Neuronal stem cell (in vitro differentiated cells): Measurements from ENCODE around the gene MT1M.
A peak's percentile ranks its signal among the peaks of the same experiment; 100 is the strongest.

Experiments used
- DNase-seq: peaks from one replicate; pipeline ENCODE4 v3.0.0-alpha.2; 2013; ENCODE audit warnings: low spot score
- H2AFZ ChIP-seq: one replicate; pipeline ENCODE4 v1.6.1; 2013; ENCODE audit warnings: mild to moderate bottlenecking, low read length, inconsistent platforms
- H2AK5ac ChIP-seq: 2 replicates; pipeline ENCODE4 v1.6.1; 2013; ENCODE audit warnings: low read depth, mild to moderate bottlenecking, inconsistent platforms, low read length, moderate library complexity, mixed read lengths
- H2BK120ac ChIP-seq: 2 replicates; pipeline ENCODE4 v1.6.1; 2013; ENCODE audit warnings: low read depth, mild to moderate bottlenecking, inconsistent platforms, low read length, moderate library complexity, mixed read lengths
- H2BK12ac ChIP-seq: one replicate; pipeline ENCODE4 v1.6.1; 2013; ENCODE audit warnings: low read length, inconsistent platforms
- H2BK15ac ChIP-seq: 2 replicates; pipeline ENCODE4 v1.6.1; 2013; ENCODE audit warnings: mild to moderate bottlenecking, low read length, inconsistent platforms, mixed read lengths
- H2BK5ac ChIP-seq: one replicate; pipeline ENCODE4 v1.6.1; 2013; ENCODE audit warnings: inconsistent platforms, mild to moderate bottlenecking, low read length, moderate library complexity
- H3K14ac ChIP-seq: one replicate; pipeline ENCODE4 v1.6.1; 2013; ENCODE audit warnings: low read length, inconsistent platforms
- H3K18ac ChIP-seq: 2 replicates; pipeline ENCODE4 v1.6.1; 2013; ENCODE audit warnings: low read length, inconsistent platforms
- H3K23ac ChIP-seq: 2 replicates; pipeline ENCODE4 v1.6.1; 2013; ENCODE audit warnings: low read depth, mild to moderate bottlenecking, mixed read lengths, low read length, inconsistent platforms; ENCODE audit not compliant: poor library complexity
- H3K27ac ChIP-seq: replicated peaks from 3 replicates; pipeline ENCODE4 v1.5.1; 2013; ENCODE audit warnings: low read length, inconsistent platforms
- H3K27me3 ChIP-seq, 3 experiments: 2 replicates each; pipeline ENCODE4 v1.6.1; 2013; ENCODE audit warnings: low read length in 3 of 3, mild to moderate bottlenecking in 2 of 3, inconsistent platforms in 1 of 3, low read depth in 1 of 3, mixed read lengths in 1 of 3, moderate library complexity in 1 of 3; ENCODE audit not compliant: control insufficient read depth in 3 of 3, insufficient read depth in 3 of 3
- H3K36me3 ChIP-seq, 2 donors: replicated peaks in 1 of 2; 2 replicates each; pipeline ENCODE4 v1.6.1; 2013; ENCODE audit warnings: low read length in 2 of 2; ENCODE audit not compliant: control insufficient read depth in 2 of 2, insufficient read depth in 2 of 2
- H3K4ac ChIP-seq: 2 replicates; pipeline ENCODE4 v1.6.1; 2013; ENCODE audit warnings: inconsistent platforms, mild to moderate bottlenecking, low read length, moderate library complexity
- H3K4me1 ChIP-seq, 2 donors: 1 replicate in 1 of 2; 2 replicates in 1 of 2; pipeline ENCODE4 v1.6.1; 2013; ENCODE audit warnings: low read length in 2 of 2, low read depth in 1 of 2; ENCODE audit not compliant: control insufficient read depth in 2 of 2, insufficient read depth in 1 of 2
- H3K4me2 ChIP-seq: one replicate; pipeline ENCODE4 v1.6.1; 2013; ENCODE audit warnings: mild to moderate bottlenecking, low read length, inconsistent platforms; ENCODE audit not compliant: insufficient read depth, poor library complexity, severe bottlenecking
- H3K4me3 ChIP-seq, 2 donors: 2 replicates each; pipeline ENCODE4 v1.5.1; 2013; ENCODE audit warnings: low read length in 2 of 2, mild to moderate bottlenecking in 2 of 2, inconsistent platforms in 1 of 2, moderate library complexity in 1 of 2
- H3K79me1 ChIP-seq: one replicate; pipeline ENCODE4 v1.6.1; 2013; ENCODE audit warnings: low read depth, mild to moderate bottlenecking, inconsistent platforms, low read length, moderate library complexity
- H3K9ac ChIP-seq: one replicate; pipeline ENCODE4 v1.6.1; 2013; ENCODE audit warnings: mild to moderate bottlenecking, low read depth, low read length, inconsistent platforms; ENCODE audit not compliant: poor library complexity
- H3K9me3 ChIP-seq, 2 donors: replicated peaks in 1 of 2; 2 replicates each; pipeline versions ENCODE3 to v1.6.1; 2013; ENCODE audit warnings: low read length in 2 of 2, mild to moderate bottlenecking in 2 of 2, inconsistent platforms in 1 of 2, low read depth in 1 of 2, mixed read lengths in 1 of 2, moderate library complexity in 1 of 2; ENCODE audit not compliant: control insufficient read depth in 2 of 2, insufficient read depth in 1 of 2
- H4K8ac ChIP-seq: one replicate; pipeline ENCODE4 v1.6.1; 2013; ENCODE audit warnings: low read depth, mild to moderate bottlenecking, inconsistent platforms, low read length, moderate library complexity
- H4K91ac ChIP-seq: one replicate; pipeline ENCODE4 v1.6.1; 2013; ENCODE audit warnings: low read length, low read depth, mild to moderate bottlenecking, inconsistent platforms; ENCODE audit not compliant: poor library complexity
- WGBS, 2 donors: extraction: QIAGEN DNeasy Blood & Tissue Kit; methylation state at CpG; one replicate each; pipeline ENCODE4 v1.1.7; 2013; ENCODE audit warnings: missing lambda C conversion rate in 2 of 2, mixed read lengths in 1 of 2; ENCODE audit not compliant: insufficient read length in 2 of 2, insufficient replicate concordance in 1 of 2; ENCODE audit errors: extremely low coverage in 2 of 2; 5-methylcytosine and 5-hydroxymethylcytosine counted together

MT1M gene

GRCh38 chr16:56647641-56648431 is 15.4 kb downstream of the MT1M start:
- H3K27ac ChIP-seq: no peak overlapping the region

GRCh38 chr16:56649271-56649670 is 16.8 kb downstream of the MT1M start:
- H3K14ac ChIP-seq: no peak overlapping the region
- no peak overlapping the region for H3K4me3 ChIP-seq
- no peak overlapping the region for H3K4ac ChIP-seq
- WGBS, 2 donors: no CpG with 5 or more reads among the region's 2 CpGs
- no peaks in the 10 kb centered on the region for H3K79me1 ChIP-seq
- no peak overlapping the region for H3K18ac ChIP-seq
- H2AFZ ChIP-seq: no peak overlapping the region
- H3K9ac ChIP-seq: no peak overlapping the region
- H4K8ac ChIP-seq: no peak overlapping the region
- H3K4me1 ChIP-seq: no peaks in the 10 kb centered on the region
- no peaks in the 10 kb centered on the region for H3K9me3 ChIP-seq
- no peak overlapping the region for H2AK5ac ChIP-seq
- H4K91ac ChIP-seq: no peak overlapping the region
- H2BK15ac ChIP-seq: no peak overlapping the region
- DNase-seq: no peak
- no peak overlapping the region for H2BK5ac ChIP-seq
- no peak overlapping the region for H3K4me2 ChIP-seq
- no peak overlapping the region for H2BK120ac ChIP-seq
- H3K27ac ChIP-seq: no peak overlapping the region
- H3K27me3 ChIP-seq: peaks cover 8 to 96% (median 68%) of the 10 kb centered on the region in 3 experiments
- no peak overlapping the region for H2BK12ac ChIP-seq
- no peak overlapping the region for H3K23ac ChIP-seq
- no peaks in the 10 kb centered on the region for H3K36me3 ChIP-seq

More at GRCh38 chr16:56647641-56648431, 15.4 kb downstream of the MT1M start:
- Histone ChIP-seq H3K9ac (no peak overlapping the region), H2BK120ac (no peak overlapping the region), H2BK15ac (no peak overlapping the region), H3K4ac (no peak overlapping the region), H2BK12ac (no peak overlapping the region), H2AFZ (no peak overlapping the region), H3K79me1 (no peaks in the 10 kb centered on the region), H3K4me1 (no peaks in the 10 kb centered on the region), H3K9me3 (peaks cover 0 to 2% of the 10 kb centered on the region in 2 donors), H3K4me3 (no peak overlapping the region), H3K36me3 (no peaks in the 10 kb centered on the region), H4K91ac (no peak overlapping the region), H3K14ac (no peak overlapping the region), H2BK5ac (no peak overlapping the region), H3K4me2 (no peak overlapping the region), H3K23ac (peak overlapping the region; percentile 76), H3K18ac (peak overlapping the region; percentile 16), H3K27me3 (peaks cover 22 to 100% (median 79%) of the 10 kb centered on the region in 3 experiments), H4K8ac (no peak overlapping the region), H2AK5ac (no peak overlapping the region)
- no peak for DNase-seq
- no CpG with 5 or more reads among the region's 33 CpGs for WGBS, 2 donors

- H2BK15ac ChIP-seq: no peak overlapping the region
- H3K4me2 ChIP-seq: no peak overlapping the region
- no peaks in the 10 kb centered on the region for H3K4me1 ChIP-seq
- no peak overlapping the region for H3K14ac ChIP-seq
- H3K27ac ChIP-seq: no peak overlapping the region
- DNase-seq: no peak
- no peak overlapping the region for H3K9ac ChIP-seq
- no CpG with 5 or more reads among the region's 3 CpGs for WGBS, 2 donors
- no peak overlapping the region for H2AK5ac ChIP-seq
- peaks cover 8 to 94% (median 64%) of the 10 kb centered on the region in 3 experiments for H3K27me3 ChIP-seq
- no peaks in the 10 kb centered on the region for H3K36me3 ChIP-seq
- H2BK5ac ChIP-seq: no peak overlapping the region
- no peak overlapping the region for H3K4ac ChIP-seq
- no peaks in the 10 kb centered on the region for H3K9me3 ChIP-seq
- H3K4me3 ChIP-seq: no peak overlapping the region
- no peak overlapping the region for H3K23ac ChIP-seq
- no peaks in the 10 kb centered on the region for H3K79me1 ChIP-seq
- H2BK12ac ChIP-seq: no peak overlapping the region
- no peak overlapping the region for H2BK120ac ChIP-seq
- H4K91ac ChIP-seq: no peak overlapping the region
- no peak overlapping the region for H4K8ac ChIP-seq
- H2AFZ ChIP-seq: no peak overlapping the region
- no peak overlapping the region for H3K18ac ChIP-seq
Observed at GRCh38 chr16:56649820-56650219, 17.4 kb downstream of the MT1M start.

GRCh38 chr16:56651586-56651985 is 19.1 kb downstream of the MT1M start, which contains the start of gene MT1B:
TSS of gene MT1B (plus strand) at chr16:56651886. CDS start at chr16:56651954, 68 bp downstream.
- Histone ChIP-seq H3K4me2 (no peak within 1 kb of the TSS), H2AFZ (no peak within 1 kb of the TSS), H3K9ac (no peak within 1 kb of the TSS), H4K8ac (no peak within 1 kb of the TSS), H3K4me3 (peak within 1 kb of the TSS in 1 of 2 donors; percentile 36), H3K36me3 (no peaks in the 10 kb centered on the region), H2BK12ac (no peak within 1 kb of the TSS), H3K14ac (peak within 1 kb of the TSS; percentile 23), H3K9me3 (no peaks in the 10 kb centered on the region), H3K18ac (no peak within 1 kb of the TSS), H2BK15ac (no peak within 1 kb of the TSS), H3K27me3 (peaks cover 5 to 92% (median 50%) of the 10 kb centered on the region in 3 experiments), H2BK5ac (no peak within 1 kb of the TSS), H3K27ac (no peak within 1 kb of the TSS), H4K91ac (no peak within 1 kb of the TSS), H3K79me1 (no peaks in the 10 kb centered on the region), H3K4ac (no peak within 1 kb of the TSS), H3K23ac (no peak within 1 kb of the TSS), H2AK5ac (peak within 1 kb of the TSS; percentile 13), H2BK120ac (no peak within 1 kb of the TSS), H3K4me1 (no peaks in the 10 kb centered on the region)
- WGBS, 2 donors: no CpG with 5 or more reads among the region's 7 CpGs
- DNase-seq: no peak
